Immature natural killer cell (primary cell): ENCODE data around the gene FAM98B. TPM values are rescaled to one million over a fixed set of nuclear protein-coding genes. Genes with fewer than 3 reads are reported as not detected.

Experiments used
- DNase-seq, 3 donors: peaks; one replicate each; pipeline ENCODE4 v3.0.0; 2022; ENCODE audit warnings: mixed read lengths in 1 of 3
- H3K27ac Mint-ChIP-seq, 6 donors: one replicate each; pipeline ENCODE4 v1.8.0; 2020; ENCODE audit warnings: mixed read lengths in 6 of 6, mild to moderate bottlenecking in 5 of 6, inconsistent platforms in 4 of 6, moderate library complexity in 3 of 6
- H3K27me3 Mint-ChIP-seq, 3 donors: one replicate each; pipeline ENCODE4 v1.8.0; 2020 to 2021; ENCODE audit warnings: low read depth in 3 of 3, mild to moderate bottlenecking in 3 of 3, mixed read lengths in 3 of 3, moderate library complexity in 3 of 3, inconsistent platforms in 1 of 3
- H3K36me3 Mint-ChIP-seq, 3 donors: one replicate each; pipeline ENCODE4 v1.8.0; 2020; ENCODE audit warnings: mixed read lengths in 3 of 3, inconsistent platforms in 2 of 3, mild to moderate bottlenecking in 2 of 3
- H3K4me1 Mint-ChIP-seq, 2 donors: one replicate each; pipeline ENCODE4 v1.8.0; 2020; ENCODE audit warnings: inconsistent platforms in 2 of 2, mild to moderate bottlenecking in 2 of 2, mixed read lengths in 2 of 2, moderate library complexity in 1 of 2
- H3K4me3 Mint-ChIP-seq, 5 donors: one replicate each; pipeline ENCODE4 v1.8.0; 2020; ENCODE audit warnings: mild to moderate bottlenecking in 5 of 5, mixed read lengths in 5 of 5, inconsistent platforms in 3 of 5, moderate library complexity in 3 of 5
- H3K9me3 Mint-ChIP-seq, 6 donors: one replicate each; pipeline ENCODE4 v1.8.0; 2020; ENCODE audit warnings: mild to moderate bottlenecking in 6 of 6, mixed read lengths in 6 of 6, inconsistent platforms in 4 of 6, moderate library complexity in 3 of 6
- polyA plus RNA-seq, 3 donors: library from polyadenylated mRNA; unstranded; fragments of 300-500 nt; fragmentation: Illumina TruSeq; gene quantifications; one replicate each; pipeline ENCODE4 v1.2.3, GENCODE V29; 2021

FAM98B gene
- polyA plus RNA-seq, 3 donors from 2014 or later = 1.6 to 7.0 (median 4.0) TPM

DNA sequence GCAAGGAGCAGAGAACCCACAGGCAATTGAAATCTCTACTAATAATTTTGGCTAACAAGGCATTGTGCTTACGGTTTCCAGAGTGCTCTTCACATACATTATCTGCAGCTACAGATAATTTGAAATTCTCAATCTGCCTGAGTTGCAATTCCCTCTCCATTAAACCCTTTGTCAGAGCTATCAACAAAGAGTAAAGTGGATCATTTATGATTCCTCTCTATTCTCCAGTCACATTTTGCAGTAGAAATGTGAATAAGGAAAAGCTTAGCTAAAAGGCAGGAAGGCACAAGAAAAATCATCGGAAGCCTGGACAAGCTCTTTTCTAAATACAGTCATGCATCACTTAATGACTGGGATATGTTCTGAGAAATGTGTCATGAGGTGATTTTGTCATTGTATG lies 49.6 kb downstream of the FAM98B start:
- peaks cover 20 to 78% (median 59%) of the 10 kb centered on the region in 3 donors for H3K36me3 Mint-ChIP-seq
- H3K27me3 Mint-ChIP-seq = peaks cover 0 to 2% (median 0%) of the 10 kb centered on the region in 3 donors
- no peaks in the 10 kb centered on the region for H3K4me1 Mint-ChIP-seq
- no peaks in the 10 kb centered on the region for H3K9me3 Mint-ChIP-seq
- no peak for DNase-seq
- H3K27ac Mint-ChIP-seq = peak overlapping the region in 2 of 6 donors; percentile 0 to 29
- H3K4me3 Mint-ChIP-seq = no peak overlapping the region

DNA sequence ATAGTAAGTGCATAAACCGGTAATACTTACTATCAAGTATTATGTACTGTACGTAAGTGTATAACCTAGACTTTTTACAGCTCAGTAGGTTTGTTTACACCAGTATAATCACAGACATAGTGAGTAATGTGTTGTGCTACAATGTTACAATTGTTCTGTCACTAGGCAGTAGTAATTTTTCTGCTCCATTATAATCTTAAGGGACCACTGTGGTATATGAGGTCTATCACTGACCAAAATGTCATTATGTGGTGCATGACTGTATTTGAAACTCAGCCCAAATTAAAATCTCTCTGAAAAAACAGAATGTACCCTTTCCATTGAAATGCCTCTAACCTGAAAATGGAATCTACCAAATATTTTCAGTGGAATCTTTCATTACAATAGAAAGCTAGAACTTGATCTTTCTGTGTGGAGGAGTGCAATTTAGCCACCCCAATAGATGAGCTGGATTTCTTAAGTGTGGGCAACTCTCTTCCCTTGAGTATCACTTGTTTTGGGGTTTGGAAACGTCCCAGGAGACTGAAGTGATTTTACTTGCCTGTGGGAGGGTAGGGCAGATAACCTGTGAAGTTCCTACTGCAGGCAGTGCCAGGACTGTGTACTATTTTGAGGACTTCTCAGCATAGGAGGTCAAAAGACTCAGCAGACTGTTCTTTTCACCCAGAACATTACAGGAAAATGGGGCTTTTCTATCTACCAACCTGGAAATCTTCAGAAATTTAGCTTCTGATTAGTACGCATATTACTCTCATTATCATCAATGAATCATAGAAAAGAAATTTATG lies 50.9 kb downstream of the FAM98B start:
- Mint-ChIP-seq H3K36me3 (peaks cover 21 to 71% (median 53%) of the 10 kb centered on the region in 3 donors), H3K9me3 (no peaks in the 10 kb centered on the region), H3K27ac (peak overlapping the region in 5 of 6 donors; percentile 11 to 84 (median 35)), H3K27me3 (peaks cover 0 to under 1% (median 0%) of the 10 kb centered on the region in 3 donors), H3K4me3 (no peak overlapping the region), H3K4me1 (no peaks in the 10 kb centered on the region)
- DNase-seq = no peak

DNA sequence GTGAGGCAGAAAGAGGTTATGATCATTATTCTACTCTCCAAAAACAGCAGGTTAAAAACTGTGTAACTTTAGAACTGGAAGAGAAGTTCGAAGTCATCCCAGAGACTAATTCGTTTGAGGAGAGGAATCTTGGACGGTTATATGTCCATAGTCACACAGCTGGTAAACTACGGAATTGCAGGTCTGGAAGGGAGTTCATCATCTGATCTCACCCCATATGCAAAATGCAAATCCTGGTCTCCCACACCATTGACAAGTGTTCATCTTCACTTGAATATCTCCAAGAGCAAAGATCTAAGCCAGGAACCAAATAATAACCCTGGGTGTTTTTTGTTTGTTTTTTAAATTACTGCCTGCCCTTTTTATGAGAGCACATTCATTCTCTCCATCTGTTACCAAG lies 53.1 kb downstream of the FAM98B start:
- DNase-seq = no peak
- peaks cover 15 to 70% (median 45%) of the 10 kb centered on the region in 3 donors for H3K36me3 Mint-ChIP-seq
- H3K27me3 Mint-ChIP-seq = no peaks in the 10 kb centered on the region
- H3K9me3 Mint-ChIP-seq = no peaks in the 10 kb centered on the region
- no peaks in the 10 kb centered on the region for H3K4me1 Mint-ChIP-seq
- H3K27ac Mint-ChIP-seq = peak overlapping the region in 4 of 6 donors; percentile 21 to 57 (median 42)
- H3K4me3 Mint-ChIP-seq = no peak overlapping the region

DNA sequence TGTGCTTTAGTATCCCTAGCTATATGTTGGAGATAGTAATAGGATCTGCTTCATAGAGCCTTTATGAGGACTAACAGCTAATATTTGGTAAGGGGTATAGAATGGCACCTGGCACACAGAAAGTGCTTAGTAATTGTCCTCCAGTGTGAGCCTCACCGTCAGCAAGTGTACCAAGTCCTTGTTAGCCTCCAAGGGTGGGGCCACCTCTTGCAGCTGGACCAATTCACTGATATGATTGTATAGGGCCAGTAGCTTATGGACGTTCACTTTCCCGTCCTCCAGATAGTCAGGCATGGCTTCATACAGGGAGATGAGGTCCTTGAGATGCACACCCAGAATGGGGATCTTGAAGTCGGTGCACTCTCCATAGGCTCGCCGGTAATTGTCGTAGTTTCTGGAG lies 53.6 kb downstream of the FAM98B start:
- peaks cover 15 to 66% (median 40%) of the 10 kb centered on the region in 3 donors for H3K36me3 Mint-ChIP-seq
- no peaks in the 10 kb centered on the region for H3K4me1 Mint-ChIP-seq
- no peak for DNase-seq
- H3K9me3 Mint-ChIP-seq = no peaks in the 10 kb centered on the region
- no peak overlapping the region for H3K4me3 Mint-ChIP-seq
- peak overlapping the region in 4 of 6 donors; percentile 21 to 51 (median 34) for H3K27ac Mint-ChIP-seq
- no peaks in the 10 kb centered on the region for H3K27me3 Mint-ChIP-seq

DNA sequence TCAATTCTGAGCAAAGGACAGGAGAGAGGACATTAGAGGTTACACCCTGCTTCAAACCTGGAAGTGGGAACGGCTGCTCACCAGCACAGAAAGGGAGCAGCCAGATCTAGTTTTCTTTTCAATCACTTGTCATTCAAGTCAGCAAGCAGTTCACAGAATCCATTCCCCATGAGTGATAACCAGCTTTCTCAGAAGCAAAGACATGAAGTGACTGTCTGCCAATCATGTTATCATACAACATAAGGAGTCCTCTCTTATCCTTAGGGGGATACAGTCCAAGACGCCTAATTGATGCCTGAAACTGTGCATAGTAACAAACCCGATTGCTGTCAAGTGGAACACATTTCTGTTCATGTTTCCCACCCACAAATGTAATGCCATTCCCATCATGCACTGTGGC lies 54.7 kb downstream of the FAM98B start:
- peaks cover 0 to 1% (median 0%) of the 10 kb centered on the region in 3 donors for H3K27me3 Mint-ChIP-seq
- H3K4me3 Mint-ChIP-seq = no peak overlapping the region
- no peaks in the 10 kb centered on the region for H3K9me3 Mint-ChIP-seq
- peaks cover 0 to 5% of the 10 kb centered on the region in 2 donors for H3K4me1 Mint-ChIP-seq
- H3K36me3 Mint-ChIP-seq = peaks cover 12 to 67% (median 36%) of the 10 kb centered on the region in 3 donors
- peak overlapping the region in 5 of 6 donors; percentile 68 to 71 (median 71) for H3K27ac Mint-ChIP-seq
- no peak for DNase-seq

DNA sequence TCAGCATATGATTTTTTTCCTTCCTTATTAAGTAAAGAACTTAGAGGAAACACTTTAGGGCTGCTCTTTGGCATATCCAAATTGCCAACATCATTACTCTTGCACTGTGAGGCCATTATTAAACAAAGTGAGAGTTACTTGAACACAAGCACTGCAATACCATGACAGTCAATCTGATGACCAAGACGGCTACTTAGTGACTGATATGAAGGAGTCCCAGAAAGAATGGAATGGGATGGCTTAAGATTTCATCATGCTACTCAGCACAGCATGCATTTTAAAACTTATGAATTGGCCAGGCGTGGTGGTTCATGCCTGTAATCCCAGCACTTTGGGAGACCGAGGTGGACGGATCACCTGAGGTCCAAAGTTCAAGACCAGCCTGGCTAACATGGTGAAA lies 55.2 kb downstream of the FAM98B start:
- peaks cover 12 to 69% (median 37%) of the 10 kb centered on the region in 3 donors for H3K36me3 Mint-ChIP-seq

DNA sequence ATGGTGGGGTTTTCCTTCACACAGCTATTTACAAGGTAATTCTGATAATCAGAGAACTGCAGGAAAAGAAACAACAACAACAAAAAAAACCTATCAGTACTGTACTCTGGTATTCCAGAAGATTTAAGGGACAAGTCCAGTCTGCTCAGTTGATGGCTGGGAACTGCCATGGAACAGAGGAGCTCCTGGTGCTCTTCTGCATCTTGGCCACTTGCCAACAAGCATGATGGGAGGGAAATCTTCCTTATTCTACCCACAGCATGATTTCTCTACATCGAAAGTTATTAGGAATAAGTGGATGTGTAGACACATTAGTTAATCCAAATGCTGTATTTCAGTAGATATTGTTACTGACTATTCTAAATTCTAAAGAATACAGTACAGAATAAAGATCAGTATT lies 59.0 kb downstream of the FAM98B start:
- peaks cover 10 to 67% (median 33%) of the 10 kb centered on the region in 3 donors for H3K36me3 Mint-ChIP-seq
- peaks cover 15 to 36% of the 10 kb centered on the region in 2 donors for H3K4me1 Mint-ChIP-seq
- H3K4me3 Mint-ChIP-seq = no peak overlapping the region
- H3K27ac Mint-ChIP-seq = peak overlapping the region in 4 of 6 donors; percentile 4 to 73 (median 29)
- DNase-seq = no peak
- H3K27me3 Mint-ChIP-seq = peaks cover 0 to 2% (median 0%) of the 10 kb centered on the region in 3 donors
- H3K9me3 Mint-ChIP-seq = no peaks in the 10 kb centered on the region

More for the DNA sequence above, 55.2 kb downstream of the FAM98B start:
- DNase-seq = no peak
- Mint-ChIP-seq H3K9me3 (no peaks in the 10 kb centered on the region), H3K4me1 (peaks cover 0 to 10% of the 10 kb centered on the region in 2 donors), H3K27me3 (peaks cover 0 to 2% (median 0%) of the 10 kb centered on the region in 3 donors), H3K27ac (peak overlapping the region; percentile 6 to 71 (median 69)), H3K4me3 (no peak overlapping the region)

DNA sequence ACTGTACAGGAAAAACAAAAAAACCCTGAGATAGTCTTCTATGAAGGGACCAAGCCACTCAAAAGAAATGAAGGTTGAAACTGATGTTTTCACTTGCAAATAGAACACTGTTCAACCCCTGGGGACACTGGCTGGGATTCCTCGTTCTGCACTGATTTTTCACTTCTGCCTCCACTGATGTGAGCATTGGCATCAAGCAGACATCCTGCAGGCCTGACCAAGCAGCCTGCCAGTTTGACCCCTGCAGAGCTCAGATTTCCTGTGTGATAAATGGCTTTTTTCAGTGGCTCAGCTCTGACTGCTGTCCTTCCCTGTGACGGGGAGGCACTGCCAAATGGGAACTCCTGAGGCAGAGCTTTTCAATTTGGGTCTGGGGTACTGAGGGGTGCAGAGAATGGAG lies 60.7 kb downstream of the FAM98B start:
- H3K36me3 Mint-ChIP-seq = peaks cover 14 to 67% (median 38%) of the 10 kb centered on the region in 3 donors
- no peaks in the 10 kb centered on the region for H3K9me3 Mint-ChIP-seq
- H3K27ac Mint-ChIP-seq = peak overlapping the region in 5 of 6 donors; percentile 29 to 84 (median 75)
- H3K4me1 Mint-ChIP-seq = peaks cover 20 to 40% of the 10 kb centered on the region in 2 donors
- no peak for DNase-seq
- no peak overlapping the region for H3K4me3 Mint-ChIP-seq
- peaks cover 0 to 2% (median 0%) of the 10 kb centered on the region in 3 donors for H3K27me3 Mint-ChIP-seq

DNA sequence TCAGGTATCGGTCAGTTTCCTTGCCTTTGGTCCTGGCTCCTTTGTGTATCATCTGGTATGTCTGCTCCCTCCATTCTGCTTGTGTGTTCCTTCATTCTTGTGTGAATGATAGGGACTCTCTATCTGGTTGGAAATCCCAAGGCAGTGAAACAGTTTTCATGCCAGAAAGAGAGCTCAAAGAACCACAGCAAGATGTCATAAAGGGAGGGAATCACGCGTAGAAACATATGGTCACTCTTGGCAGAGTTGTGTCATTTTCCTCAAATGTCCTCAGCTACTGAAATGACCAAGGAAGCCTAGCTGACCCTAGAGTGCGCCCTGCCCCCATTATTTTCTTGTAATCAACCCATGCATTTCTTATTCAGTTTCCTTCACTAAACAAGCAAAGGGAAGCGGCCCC lies 62.7 kb downstream of the FAM98B start:
- Mint-ChIP-seq H3K27me3 (peaks cover 0 to 2% (median 0%) of the 10 kb centered on the region in 3 donors), H3K27ac (peak overlapping the region in 5 of 6 donors; percentile 3 to 79 (median 60)), H3K36me3 (peaks cover 14 to 55% (median 31%) of the 10 kb centered on the region in 3 donors), H3K4me3 (no peak overlapping the region), H3K9me3 (no peaks in the 10 kb centered on the region), H3K4me1 (peaks cover 25 to 57% of the 10 kb centered on the region in 2 donors)
- DNase-seq = no peak

DNA sequence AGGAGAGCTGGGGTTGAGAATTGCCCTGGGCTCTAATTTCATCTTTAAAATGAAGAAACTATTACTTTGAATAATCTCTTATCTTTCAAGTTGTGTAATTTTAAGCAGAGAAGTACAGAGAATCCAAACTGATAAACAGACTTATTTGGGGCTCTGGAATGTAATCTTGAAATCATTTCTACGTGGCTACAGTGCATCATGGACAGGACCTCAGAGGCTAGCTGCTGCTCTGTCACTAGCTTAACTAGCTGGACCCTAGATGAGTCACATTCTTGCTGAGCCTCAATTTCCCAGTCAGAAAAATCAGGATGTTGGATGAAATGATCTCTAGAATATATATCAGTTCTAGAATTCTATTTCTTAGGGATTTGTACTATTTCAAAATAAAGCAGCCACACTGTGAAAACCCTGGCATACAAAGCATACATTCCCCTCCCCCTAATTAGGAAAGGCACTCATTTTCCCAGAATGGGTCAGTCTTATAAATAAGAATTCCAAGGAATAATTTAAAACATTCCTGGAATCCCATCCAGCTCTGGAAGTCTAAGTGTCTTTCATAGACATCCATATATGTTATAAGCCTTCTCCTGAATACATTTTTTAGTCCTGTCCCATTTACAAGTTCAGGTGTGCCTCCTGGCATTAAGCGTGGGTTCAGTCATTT lies 63.5 kb downstream of the FAM98B start:
- Mint-ChIP-seq H3K4me1 (peaks cover 26 to 65% of the 10 kb centered on the region in 2 donors), H3K36me3 (peaks cover 14 to 51% (median 31%) of the 10 kb centered on the region in 3 donors), H3K27me3 (peaks cover 0 to 2% (median 0%) of the 10 kb centered on the region in 3 donors), H3K9me3 (no peaks in the 10 kb centered on the region), H3K27ac (peak overlapping the region; percentile 21 to 58 (median 42)), H3K4me3 (no peak overlapping the region)
- DNase-seq = no peak

DNA sequence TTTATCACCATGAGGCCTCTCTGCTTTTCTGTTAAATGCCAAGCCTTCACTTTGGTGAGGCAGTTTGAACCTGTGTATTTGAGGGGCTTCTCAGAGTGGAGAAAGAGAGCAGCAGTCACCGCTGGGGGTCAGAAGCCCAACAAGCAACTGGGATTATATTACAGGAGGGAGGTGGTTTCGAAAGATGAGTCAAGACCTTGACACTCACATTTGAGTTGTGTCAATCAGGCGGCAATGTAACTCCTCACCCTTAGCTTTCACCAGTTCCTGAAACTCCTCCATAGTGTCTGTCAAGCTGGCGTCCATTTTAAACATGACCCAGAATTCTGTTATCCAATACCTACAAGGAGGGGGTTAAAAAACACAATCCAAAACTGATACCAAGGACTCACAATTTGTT lies 64.2 kb downstream of the FAM98B start:
- H3K36me3 Mint-ChIP-seq = peaks cover 14 to 45% (median 30%) of the 10 kb centered on the region in 3 donors
- no peak for DNase-seq
- no peak overlapping the region for H3K4me3 Mint-ChIP-seq
- H3K27ac Mint-ChIP-seq = peak overlapping the region in 3 of 6 donors; percentile 39 to 58 (median 45)
- H3K4me1 Mint-ChIP-seq = peaks cover 29 to 71% of the 10 kb centered on the region in 2 donors
- H3K9me3 Mint-ChIP-seq = no peaks in the 10 kb centered on the region
- peaks cover 0 to 2% (median 0%) of the 10 kb centered on the region in 3 donors for H3K27me3 Mint-ChIP-seq

DNA sequence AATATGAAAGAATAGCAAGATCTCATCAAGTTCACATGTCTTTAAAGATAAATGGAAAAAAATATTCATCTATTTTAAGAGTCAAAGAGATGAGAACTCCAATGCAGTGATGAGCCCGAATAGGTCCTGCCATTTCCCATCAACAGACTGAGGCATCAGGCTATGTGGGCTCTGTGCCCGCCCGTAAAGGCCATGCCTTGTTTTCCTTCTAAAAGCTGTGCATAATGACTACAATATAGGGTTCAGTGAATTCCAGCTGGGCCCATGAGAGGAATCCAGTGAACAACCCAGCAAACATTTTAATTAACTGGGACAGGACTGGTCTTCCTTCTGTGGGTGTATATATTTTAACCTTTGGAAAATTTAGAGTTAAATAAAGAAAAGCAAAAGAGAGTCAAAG lies 66.1 kb downstream of the FAM98B start:
- Mint-ChIP-seq H3K9me3 (no peaks in the 10 kb centered on the region), H3K4me1 (peaks cover 24 to 53% of the 10 kb centered on the region in 2 donors), H3K27me3 (peaks cover 0 to 1% (median 0%) of the 10 kb centered on the region in 3 donors), H3K4me3 (no peak overlapping the region), H3K36me3 (peaks cover 14 to 34% (median 24%) of the 10 kb centered on the region in 3 donors), H3K27ac (peak overlapping the region in 1 of 6 donors; percentile 66)
- no peak for DNase-seq

DNA sequence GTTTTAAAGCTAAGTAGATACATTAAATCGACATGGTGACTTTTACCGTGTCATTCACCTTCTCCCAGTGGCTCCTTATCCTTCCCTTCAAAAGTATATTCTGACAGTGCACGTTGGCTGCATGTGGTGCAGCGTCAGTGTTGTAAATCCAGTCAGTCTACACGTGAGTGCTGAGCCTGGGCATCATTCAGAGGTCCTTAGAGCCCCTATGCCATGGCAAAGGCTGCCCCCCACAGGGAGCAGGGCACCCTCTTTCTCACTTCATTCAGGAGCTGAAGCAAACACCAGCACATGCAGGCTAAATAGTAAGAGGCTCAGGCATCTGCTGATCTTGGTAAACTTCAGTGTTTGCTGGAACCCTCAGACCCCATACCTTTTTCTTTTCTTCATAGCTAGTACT lies 67.4 kb downstream of the FAM98B start:
- no peaks in the 10 kb centered on the region for H3K9me3 Mint-ChIP-seq
- no peak overlapping the region for H3K4me3 Mint-ChIP-seq
- peaks cover 0 to 1% (median 0%) of the 10 kb centered on the region in 3 donors for H3K27me3 Mint-ChIP-seq
- DNase-seq = no peak
- H3K27ac Mint-ChIP-seq = peak overlapping the region; percentile 7 to 75 (median 48)
- H3K36me3 Mint-ChIP-seq = peaks cover 11 to 29% (median 23%) of the 10 kb centered on the region in 3 donors
- H3K4me1 Mint-ChIP-seq = peaks cover 20 to 52% of the 10 kb centered on the region in 2 donors
